Upper lobe of right lung (tissue), 1 donor: Measurements from ENCODE around the gene SLC17A8. TPM values are rescaled to one million over a fixed set of nuclear protein-coding genes. Genes with fewer than 3 reads are reported as not detected.

Experiments
- ATAC-seq: fragments of 200-7000 bp; cut with Tn5 transposase; one replicate; pipeline ENCODE4 v1.9.1; 2020; ENCODE audit warnings: mild to moderate bottlenecking, moderate library complexity
- DNase-seq: peaks from one replicate; pipeline ENCODE4 v3.0.0-alpha.2; 2020
- H3K27ac ChIP-seq: fragments of 200-600 bp; one replicate; pipeline ENCODE4 v1.8.0; 2022
- H3K27me3 ChIP-seq: fragments of 200-600 bp; one replicate; pipeline ENCODE4 v1.8.0; 2022; ENCODE audit warnings: mild to moderate bottlenecking
- H3K36me3 ChIP-seq: fragments of 200-600 bp; one replicate; pipeline ENCODE4 v1.8.0; 2022
- H3K4me1 ChIP-seq: fragments of 200-600 bp; one replicate; pipeline ENCODE4 v1.8.0; 2022
- H3K4me3 ChIP-seq: fragments of 200-600 bp; one replicate; pipeline ENCODE4 v1.8.0; 2022; ENCODE audit warnings: mild to moderate bottlenecking
- H3K9me3 ChIP-seq: fragments of 200-600 bp; one replicate; pipeline ENCODE4 v1.8.0; 2022
- CTCF ChIP-seq: fragments of 200-600 bp; IDR thresholded peaks from one replicate; pipeline ENCODE4 v1.8.0; 2022; ENCODE audit warnings: antibody characterized with exemption
- intact Hi-C: fragments of 100-400 bp; cut with DNase I; formaldehyde crosslinking; loops from one replicate; pipeline ENCODE4 v1.11.0; 2022
- total RNA-seq: library from RNA; stranded (reverse); fragmentation: NEBNext Ultra II Directional; extraction: Animal tissue kit (Norgen Biotek cat#: 25700); gene quantifications from one replicate; pipeline ENCODE4 v1.2.1, GENCODE V29; 2021
- donor health status: DM: no; HTN: yes; CAD: no; lungs with severe emphysema.

SLC17A8 gene
- total RNA-seq, 1 donor from 2014 or later = 0.14 TPM

- Histone ChIP-seq H3K4me3 (no peak overlapping the region), H3K27me3 (no peaks in the 10 kb centered on the region), H3K9me3 (no peaks in the 10 kb centered on the region), H3K36me3 (peaks cover 17% of the 10 kb centered on the region), H3K27ac (no peak overlapping the region), H3K4me1 (no peaks in the 10 kb centered on the region)
- TF ChIP-seq CTCF = no peak
- DNase-seq = no peak
- peak; percentile 56 for ATAC-seq
- intact Hi-C loops = no loop called here
These were observed 11.7 kb upstream of the SLC17A8 start for GRCh38 chr12:100345020-100345767.

DNA sequence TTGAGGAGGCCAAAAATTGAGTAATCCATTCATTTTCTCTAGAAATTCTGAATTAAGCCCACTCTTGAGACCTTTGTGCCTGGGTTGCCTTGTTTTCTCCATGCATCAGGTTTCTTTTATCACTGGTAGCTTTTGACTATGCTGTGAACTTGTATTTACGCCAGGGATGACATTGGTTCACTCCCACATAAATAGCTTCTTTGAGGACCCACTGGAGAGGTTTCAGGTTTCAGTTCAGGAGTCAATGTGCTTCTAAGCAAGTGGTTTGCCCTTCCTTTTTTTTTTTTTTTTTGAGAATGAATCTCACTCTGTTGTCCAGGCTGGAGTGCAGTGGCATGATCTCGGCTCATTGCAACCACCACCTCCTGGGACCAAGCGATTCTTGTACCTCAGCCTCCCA, 10.2 kb upstream of the SLC17A8 start:
- intact Hi-C loops = no loop called here

GRCh38 chr12:100348657-100349454, 8.0 kb upstream of the SLC17A8 start:
- ATAC-seq (no peak), DNase-seq (no peak)
- no peaks in the 10 kb centered on the region for H3K9me3 ChIP-seq
- no peaks in the 10 kb centered on the region for H3K27me3 ChIP-seq
- H3K36me3 ChIP-seq = no peaks in the 10 kb centered on the region
- H3K4me3 ChIP-seq = no peak overlapping the region
- intact Hi-C loops = no loop called here
- no peaks in the 10 kb centered on the region for H3K4me1 ChIP-seq
- peak; percentile 33 for TF ChIP-seq CTCF
- H3K27ac ChIP-seq = no peak overlapping the region

More for the DNA sequence above, 10.2 kb upstream of the SLC17A8 start:
- ATAC-seq = no peak
- no peak for TF ChIP-seq CTCF
- Histone ChIP-seq H3K27ac (no peak overlapping the region), H3K4me1 (no peaks in the 10 kb centered on the region), H3K9me3 (no peaks in the 10 kb centered on the region), H3K27me3 (no peaks in the 10 kb centered on the region), H3K36me3 (peaks cover 6% of the 10 kb centered on the region), H3K4me3 (no peak overlapping the region)
- DNase-seq = no peak

DNA sequence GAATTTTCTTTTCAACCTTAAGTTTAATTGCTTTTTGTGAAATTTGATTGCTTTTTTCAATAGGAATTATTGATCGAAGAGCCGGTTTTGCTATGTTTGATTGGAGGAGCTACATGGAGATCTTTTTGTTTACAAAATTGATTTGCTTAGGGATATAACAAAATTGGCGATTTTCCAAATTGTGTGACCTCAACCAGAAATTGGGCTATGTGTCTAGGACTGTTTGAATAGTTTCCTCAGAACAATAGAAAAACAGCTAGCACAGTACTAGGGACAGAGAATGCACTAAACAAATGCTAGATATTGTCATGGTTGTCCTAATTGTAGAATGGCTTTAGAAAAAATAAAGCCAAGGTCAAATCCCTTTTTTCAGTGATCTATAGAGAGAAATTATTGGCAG, 2.4 kb downstream of the SLC17A8 start:
- no peak overlapping the region for H3K27ac ChIP-seq
- H3K27me3 ChIP-seq = peaks cover 8% of the 10 kb centered on the region
- no peaks in the 10 kb centered on the region for H3K36me3 ChIP-seq
- H3K4me3 ChIP-seq = no peak overlapping the region
- no peaks in the 10 kb centered on the region for H3K9me3 ChIP-seq
- no peaks in the 10 kb centered on the region for H3K4me1 ChIP-seq
- ATAC-seq (no peak), DNase-seq (no peak)
- TF ChIP-seq CTCF = no peak
- intact Hi-C loops = no loop called here

DNA sequence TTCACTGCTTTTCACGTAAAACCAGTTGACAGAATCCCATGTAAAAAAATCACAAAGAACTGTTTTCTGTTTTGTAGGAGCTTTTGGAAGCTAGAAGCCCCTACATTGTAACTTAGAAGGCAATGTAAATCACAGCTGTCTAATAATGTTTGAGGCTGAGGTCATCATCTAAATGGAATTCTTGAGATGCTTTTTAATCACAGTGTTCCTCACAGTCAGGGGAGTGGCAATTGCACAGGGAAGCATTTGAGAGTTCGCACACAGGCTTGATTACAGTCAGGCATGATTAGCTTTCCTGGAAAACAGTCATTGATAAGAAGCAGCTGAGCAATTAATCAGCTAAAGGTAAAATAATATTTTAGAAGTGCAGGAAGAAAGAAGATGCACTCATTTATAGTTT, 2.9 kb downstream of the SLC17A8 start:
- Histone ChIP-seq H3K4me1 (no peaks in the 10 kb centered on the region), H3K27ac (no peak overlapping the region), H3K4me3 (no peak overlapping the region), H3K36me3 (no peaks in the 10 kb centered on the region), H3K9me3 (no peaks in the 10 kb centered on the region), H3K27me3 (peaks cover 8% of the 10 kb centered on the region)
- intact Hi-C loops = no loop called here
- TF ChIP-seq CTCF = no peak
- ATAC-seq (peak; percentile 30), DNase-seq (no peak)
